GM12865 (cell line): ENCODE measurements around the gene NEO1.
"Not testable (repeated sequence)": the region's sequence is repeated elsewhere in the genome, so short reads cannot be mapped to it uniquely, and the experiment has no call there.

Experiments
- DNase-seq: peaks from one replicate; pipeline ENCODE4 v3.0.0; 2010; ENCODE audit warnings: low read depth
- H3K4me3 ChIP-seq: 2 replicates; pipeline ENCODE4 v1.5.1; 2011; ENCODE audit warnings: mild to moderate bottlenecking, low read depth, low read length, control low read depth
- CTCF ChIP-seq: IDR thresholded peaks from 2 replicates; pipeline ENCODE4 v1.5.1; 2011; ENCODE audit warnings: low read length, control low read depth, low read depth, inconsistent platforms; ENCODE audit not compliant: insufficient read depth; ENCODE audit errors: missing control alignments

Gene NEO1

GRCh38 chr15:73295630-73296286 lies 243.5 kb downstream of the NEO1 start:
- TF ChIP-seq CTCF = no peak
- no peak for DNase-seq
- H3K4me3 ChIP-seq = no peak overlapping the region

- H3K4me3 ChIP-seq = no peak overlapping the region
- no peak for DNase-seq
- no peak for TF ChIP-seq CTCF
These were observed 244.5 kb downstream of the NEO1 start for GRCh38 chr15:73296609-73297353.

GRCh38 chr15:73298522-73299245 lies 246.4 kb downstream of the NEO1 start:
- no peak for DNase-seq
- H3K4me3 ChIP-seq = no peak overlapping the region
- no peak for TF ChIP-seq CTCF

GRCh38 chr15:73300286-73300685 lies 248.0 kb downstream of the NEO1 start:
- H3K4me3 ChIP-seq = not testable (repeated sequence)

GRCh38 chr15:73303636-73304035 lies 251.4 kb downstream of the NEO1 start:
- no peak overlapping the region for H3K4me3 ChIP-seq
- DNase-seq = no peak

More at GRCh38 chr15:73300286-73300685, 248.0 kb downstream of the NEO1 start:
- DNase-seq = not testable (repeated sequence)

GRCh38 chr15:73305331-73306211 lies 253.3 kb downstream of the NEO1 start:
- peak; percentile 76 for DNase-seq
- TF ChIP-seq CTCF = peak; percentile 61
- H3K4me3 ChIP-seq = no peak overlapping the region

More at GRCh38 chr15:73303636-73304035, 251.4 kb downstream of the NEO1 start:
- TF ChIP-seq CTCF = no peak
